ENCODE measurements around the gene IRF8. TPM values are rescaled to one million over a fixed set of nuclear protein-coding genes. Genes with fewer than 3 reads are reported as not detected.

The IRF8 gene
- total and polyA plus RNA-seq, 2 donors (not counting 1 experiment from before 2014, with no cell fraction given) = 0.14 TPM; not detected in 1

DNA sequence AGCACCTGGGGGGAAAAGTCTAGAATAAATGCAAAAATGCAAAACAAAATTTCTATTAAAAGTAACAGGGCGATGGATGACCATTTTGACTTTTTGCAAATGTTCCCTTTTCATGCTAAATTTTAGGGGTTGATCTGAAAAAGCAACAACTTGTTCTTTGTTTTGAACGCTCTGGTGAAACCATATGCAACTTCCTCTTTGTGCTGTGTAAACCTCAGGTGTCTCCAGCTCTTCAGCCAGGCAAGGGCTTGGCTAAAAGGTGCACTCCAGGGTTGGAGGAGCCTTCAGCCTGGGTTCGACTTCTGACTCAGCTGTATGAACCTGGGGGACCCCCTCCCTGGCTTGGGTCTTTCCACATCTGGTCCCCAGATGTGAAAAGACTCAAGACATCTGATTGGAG is 9.5 kb downstream of the IRF8 start:
- Histone ChIP-seq H3K36me3 (ENCODE audit: control insufficient read depth, insufficient read depth, low read length) (no peaks in the 10 kb centered on the region), H3K27ac (ENCODE audit: insufficient read depth, low read length) (no peak overlapping the region), H3K79me2 (ENCODE audit: control insufficient read depth, insufficient read depth, low read length) (no peaks in the 10 kb centered on the region), H4K20me1 (ENCODE audit: control insufficient read depth, extremely low read depth, insufficient read depth, low read length) (no peaks in the 10 kb centered on the region), H3K9me3 (ENCODE audit: control insufficient read depth, insufficient read depth, low read depth, low read length) (no peaks in the 10 kb centered on the region), H3K9ac (ENCODE audit: insufficient read depth, low read length) (no peak overlapping the region), H3K4me3 (replicated peaks in 1 of 4; ENCODE audit: control extremely low read depth in 1 of 4, insufficient read depth in 1 of 4, low read depth in 3 of 4, low read length in 4 of 4) (no peak overlapping the region), H3K4me2 (ENCODE audit: extremely low read depth, insufficient read depth, low read length) (no peak overlapping the region), H3K27me3 (ENCODE audit: control insufficient read depth, insufficient read depth, low read length) (peaks cover 18% of the 10 kb centered on the region), H3K4me1 (ENCODE audit: control insufficient read depth, extremely low read depth, insufficient read depth, low read length) (no peaks in the 10 kb centered on the region), H2AFZ (ENCODE audit: low read length) (no peak overlapping the region)
- DNase-seq (ENCODE audit: low read depth in 2 of 2) = no peak
- TF ChIP-seq EZH2 (IDR thresholded peaks at IDR 0.05; ENCODE audit: low read length, missing control alignments) (no peak), CTCF (conservative IDR thresholded peaks at IDR 0.05 in 1 of 2, IDR thresholded peaks at IDR 0.05 in 1 of 2; ENCODE audit: low read depth in 1 of 2, low read length in 2 of 2) (no peak)

DNA sequence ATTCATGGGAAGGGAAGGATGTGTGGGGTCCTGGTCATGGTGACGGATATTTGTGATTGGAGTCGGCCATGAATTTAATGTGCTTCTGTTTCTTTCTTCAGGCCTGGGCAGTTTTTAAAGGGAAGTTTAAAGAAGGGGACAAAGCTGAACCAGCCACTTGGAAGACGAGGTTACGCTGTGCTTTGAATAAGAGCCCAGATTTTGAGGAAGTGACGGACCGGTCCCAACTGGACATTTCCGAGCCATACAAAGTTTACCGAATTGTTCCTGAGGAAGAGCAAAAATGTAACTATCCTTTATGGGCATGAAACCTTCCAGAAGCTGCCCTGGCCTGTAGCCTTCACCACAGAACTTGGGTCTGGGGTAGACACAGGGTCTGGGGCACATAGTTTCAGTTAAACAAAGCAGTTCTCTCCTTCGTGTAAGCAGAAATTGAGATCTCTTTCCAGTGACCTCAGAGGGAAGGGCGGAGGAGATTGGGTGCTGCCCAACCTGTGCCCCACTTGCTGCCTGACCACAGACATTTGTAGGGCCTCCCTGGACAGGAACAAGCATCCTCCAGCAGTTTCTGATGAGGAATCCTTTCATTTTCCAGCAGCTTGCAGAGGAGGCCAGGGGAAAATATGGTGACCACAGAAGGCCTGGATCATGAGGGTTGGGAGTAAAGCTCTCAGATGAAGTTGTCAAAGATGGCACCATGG is 10.1 kb downstream of the IRF8 start:
- Histone ChIP-seq H3K4me2 (ENCODE audit: extremely low read depth, insufficient read depth, low read length) (no peak overlapping the region), H3K36me3 (ENCODE audit: control insufficient read depth, insufficient read depth, low read length) (no peaks in the 10 kb centered on the region), H3K9me3 (ENCODE audit: control insufficient read depth, insufficient read depth, low read depth, low read length) (no peaks in the 10 kb centered on the region), H4K20me1 (ENCODE audit: control insufficient read depth, extremely low read depth, insufficient read depth, low read length) (no peaks in the 10 kb centered on the region), H2AFZ (ENCODE audit: low read length) (no peak overlapping the region), H3K4me3 (replicated peaks in 1 of 4; ENCODE audit: control extremely low read depth in 1 of 4, insufficient read depth in 1 of 4, low read depth in 3 of 4, low read length in 4 of 4) (no peak overlapping the region), H3K27ac (ENCODE audit: insufficient read depth, low read length) (no peak overlapping the region), H3K79me2 (ENCODE audit: control insufficient read depth, insufficient read depth, low read length) (no peaks in the 10 kb centered on the region), H3K4me1 (ENCODE audit: control insufficient read depth, extremely low read depth, insufficient read depth, low read length) (no peaks in the 10 kb centered on the region), H3K27me3 (ENCODE audit: control insufficient read depth, insufficient read depth, low read length) (peaks cover 18% of the 10 kb centered on the region), H3K9ac (ENCODE audit: insufficient read depth, low read length) (no peak overlapping the region)
- no peak for DNase-seq (ENCODE audit: low read depth in 2 of 2)
- TF ChIP-seq EZH2 (IDR thresholded peaks at IDR 0.05; ENCODE audit: low read length, missing control alignments) (no peak), CTCF (conservative IDR thresholded peaks at IDR 0.05 in 1 of 2, IDR thresholded peaks at IDR 0.05 in 1 of 2; ENCODE audit: low read depth in 1 of 2, low read length in 2 of 2) (no peak)

- no peak for DNase-seq (ENCODE audit: low read depth in 2 of 2)
- H2AFZ ChIP-seq (ENCODE audit: low read length) = no peak overlapping the region
- no peaks in the 10 kb centered on the region for H3K79me2 ChIP-seq (ENCODE audit: control insufficient read depth, insufficient read depth, low read length)
- no peaks in the 10 kb centered on the region for H4K20me1 ChIP-seq (ENCODE audit: control insufficient read depth, extremely low read depth, insufficient read depth, low read length)
- no peak overlapping the region for H3K4me2 ChIP-seq (ENCODE audit: extremely low read depth, insufficient read depth, low read length)
- H3K36me3 ChIP-seq (ENCODE audit: control insufficient read depth, insufficient read depth, low read length) = no peaks in the 10 kb centered on the region
- TF ChIP-seq CTCF (conservative IDR thresholded peaks at IDR 0.05 in 1 of 2, IDR thresholded peaks at IDR 0.05 in 1 of 2; ENCODE audit: low read depth in 1 of 2, low read length in 2 of 2) (no peak), EZH2 (IDR thresholded peaks at IDR 0.05; ENCODE audit: low read length, missing control alignments) (no peak)
- H3K27me3 ChIP-seq (ENCODE audit: control insufficient read depth, insufficient read depth, low read length) = peaks cover 18% of the 10 kb centered on the region
- H3K4me1 ChIP-seq (ENCODE audit: control insufficient read depth, extremely low read depth, insufficient read depth, low read length) = no peaks in the 10 kb centered on the region
- no peak overlapping the region for H3K9ac ChIP-seq (ENCODE audit: insufficient read depth, low read length)
- H3K9me3 ChIP-seq (ENCODE audit: control insufficient read depth, insufficient read depth, low read depth, low read length) = no peaks in the 10 kb centered on the region
- H3K4me3 ChIP-seq (replicated peaks in 1 of 4; ENCODE audit: control extremely low read depth in 1 of 4, insufficient read depth in 1 of 4, low read depth in 3 of 4, low read length in 4 of 4) = no peak overlapping the region
- H3K27ac ChIP-seq (ENCODE audit: insufficient read depth, low read length) = no peak overlapping the region
Measured at GRCh38 chr16:85909932-85910853, 11.2 kb downstream of the IRF8 start.
